Measurements from ENCODE around the gene PROSER2.

The PROSER2 gene

DNA sequence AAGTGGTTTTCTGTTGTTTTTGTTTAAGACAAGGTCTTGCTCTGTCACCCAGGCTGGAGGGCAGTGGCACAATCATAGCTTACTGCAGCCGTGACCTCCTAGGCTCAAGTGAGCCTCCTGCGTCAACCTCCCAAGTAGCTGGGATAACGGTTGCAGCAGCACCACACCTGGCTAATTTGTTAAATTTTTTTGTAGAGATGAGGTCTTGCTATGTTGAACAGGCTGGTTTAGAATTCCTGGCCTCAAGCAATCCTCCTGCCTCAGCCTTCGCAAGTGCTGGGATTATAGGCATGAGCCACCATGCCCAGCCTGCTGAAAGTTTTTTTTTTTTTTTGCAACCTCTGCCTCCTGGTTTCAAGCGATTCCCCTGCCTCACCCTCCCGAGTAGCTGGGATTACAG lies 31.1 kb downstream of the PROSER2 start:
- H3K27me3 ChIP-seq (ENCODE audit: control insufficient read depth, low read length): peaks cover 4% of the 10 kb centered on the region; the same call in 1 of the 2 replicates
- no peak overlapping the region for H3K27ac ChIP-seq (ENCODE audit: low read depth, low read length)
- no peak overlapping the region for H3K4me3 ChIP-seq (ENCODE audit: low read length)
- no peaks in the 10 kb centered on the region for H3K4me1 ChIP-seq (ENCODE audit: control insufficient read depth, low read length)
- no peaks in the 10 kb centered on the region for H3F3A ChIP-seq (ENCODE audit: control insufficient read depth, insufficient read depth)
- no peak for TF ChIP-seq EZH2phosphoT487 (IDR thresholded peaks at IDR 0.05; ENCODE audit: borderline replicate concordance, low read length)
- TF ChIP-seq, protein P1, sequence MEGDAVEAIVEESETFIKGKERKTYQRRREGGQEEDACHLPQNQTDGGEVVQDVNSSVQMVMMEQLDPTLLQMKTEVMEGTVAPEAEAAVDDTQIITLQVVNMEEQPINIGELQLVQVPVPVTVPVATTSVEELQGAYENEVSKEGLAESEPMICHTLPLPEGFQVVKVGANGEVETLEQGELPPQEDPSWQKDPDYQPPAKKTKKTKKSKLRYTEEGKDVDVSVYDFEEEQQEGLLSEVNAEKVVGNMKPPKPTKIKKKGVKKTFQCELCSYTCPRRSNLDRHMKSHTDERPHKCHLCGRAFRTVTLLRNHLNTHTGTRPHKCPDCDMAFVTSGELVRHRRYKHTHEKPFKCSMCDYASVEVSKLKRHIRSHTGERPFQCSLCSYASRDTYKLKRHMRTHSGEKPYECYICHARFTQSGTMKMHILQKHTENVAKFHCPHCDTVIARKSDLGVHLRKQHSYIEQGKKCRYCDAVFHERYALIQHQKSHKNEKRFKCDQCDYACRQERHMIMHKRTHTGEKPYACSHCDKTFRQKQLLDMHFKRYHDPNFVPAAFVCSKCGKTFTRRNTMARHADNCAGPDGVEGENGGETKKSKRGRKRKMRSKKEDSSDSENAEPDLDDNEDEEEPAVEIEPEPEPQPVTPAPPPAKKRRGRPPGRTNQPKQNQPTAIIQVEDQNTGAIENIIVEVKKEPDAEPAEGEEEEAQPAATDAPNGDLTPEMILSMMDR (IDR thresholded peaks at IDR 0.05; ENCODE audit: low read depth, low read length, poor library complexity, severe bottlenecking): no peak
- no peaks in the 10 kb centered on the region for H3K9me3 ChIP-seq (ENCODE audit: control insufficient read depth, insufficient read depth, low read length)
- H3K9me2 ChIP-seq (replicated peaks; ENCODE audit: control insufficient read depth, low read length): no peaks in the 10 kb centered on the region
- H3K79me2 ChIP-seq (ENCODE audit: control insufficient read depth, low read length): no peaks in the 10 kb centered on the region
- no peak overlapping the region for H3K4me2 ChIP-seq (ENCODE audit: low read length)
- no peaks in the 10 kb centered on the region for H4K20me1 ChIP-seq (ENCODE audit: control insufficient read depth, insufficient read depth, low read depth, low read length)
- H3K36me3 ChIP-seq (ENCODE audit: control insufficient read depth, low read length): no peaks in the 10 kb centered on the region

DNA sequence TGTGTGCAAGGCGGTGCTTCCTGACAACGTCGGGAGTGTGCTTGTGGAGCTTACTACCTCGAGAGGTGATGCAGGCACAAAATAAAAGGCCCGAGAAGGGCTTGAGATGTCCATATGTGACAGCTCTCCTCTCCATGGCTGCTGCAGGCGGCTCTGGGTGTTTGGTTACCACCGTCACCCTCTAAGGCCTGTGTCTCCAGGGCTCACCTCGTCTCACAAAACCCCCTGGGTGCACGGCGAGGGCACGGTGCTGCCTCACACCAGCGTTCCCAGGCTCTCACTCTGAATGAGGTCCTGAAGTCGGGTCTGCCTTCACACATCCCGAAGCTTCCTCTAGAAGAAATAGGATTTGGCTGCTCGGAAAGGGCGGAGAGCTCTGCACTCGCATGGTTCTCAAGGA lies 32.9 kb downstream of the PROSER2 start:
- Histone ChIP-seq H3F3A (ENCODE audit: control insufficient read depth, insufficient read depth) (no peaks in the 10 kb centered on the region), H3K9me2 (replicated peaks; ENCODE audit: control insufficient read depth, low read length) (no peaks in the 10 kb centered on the region), H3K79me2 (ENCODE audit: control insufficient read depth, low read length) (no peaks in the 10 kb centered on the region), H3K27ac (ENCODE audit: low read depth, low read length) (no peak overlapping the region), H3K4me3 (ENCODE audit: low read length) (no peak overlapping the region), H3K9me3 (ENCODE audit: control insufficient read depth, insufficient read depth, low read length) (no peaks in the 10 kb centered on the region), H3K4me1 (ENCODE audit: control insufficient read depth, low read length) (no peaks in the 10 kb centered on the region), H3K36me3 (ENCODE audit: control insufficient read depth, low read length) (no peaks in the 10 kb centered on the region), H4K20me1 (ENCODE audit: control insufficient read depth, insufficient read depth, low read depth, low read length) (no peaks in the 10 kb centered on the region), H3K4me2 (ENCODE audit: low read length) (no peak overlapping the region), H3K27me3 (ENCODE audit: control insufficient read depth, low read length) (no peaks in the 10 kb centered on the region)
- no peak for TF ChIP-seq EZH2phosphoT487 (IDR thresholded peaks at IDR 0.05; ENCODE audit: borderline replicate concordance, low read length)
- TF ChIP-seq, protein P1 (IDR thresholded peaks at IDR 0.05; ENCODE audit: low read depth, low read length, poor library complexity, severe bottlenecking): no peak

DNA sequence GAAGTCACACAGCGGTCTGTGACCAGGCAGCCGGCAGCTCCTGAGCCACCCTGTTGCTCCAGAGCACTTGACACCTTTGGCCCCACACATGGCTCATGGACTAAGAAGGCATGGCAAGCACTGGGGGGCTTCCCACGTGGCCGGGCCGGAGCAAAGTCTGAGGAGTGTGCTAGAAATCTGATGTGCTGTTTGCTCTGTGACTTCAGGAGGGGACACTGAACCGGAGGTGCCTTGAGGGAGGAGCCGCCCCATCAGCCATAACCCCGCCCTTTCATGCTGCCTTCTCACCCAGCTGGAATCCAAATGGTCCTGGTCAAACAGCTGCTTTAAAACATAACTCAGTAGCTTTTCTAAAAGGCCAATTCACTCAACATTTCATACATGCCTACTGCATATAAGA lies 33.5 kb downstream of the PROSER2 start:
- no peak for TF ChIP-seq EZH2phosphoT487 (IDR thresholded peaks at IDR 0.05; ENCODE audit: borderline replicate concordance, low read length)
- TF ChIP-seq, protein P1 (IDR thresholded peaks at IDR 0.05; ENCODE audit: low read depth, low read length, poor library complexity, severe bottlenecking): no peak
- Histone ChIP-seq H3K9me3 (ENCODE audit: control insufficient read depth, insufficient read depth, low read length) (no peaks in the 10 kb centered on the region), H3K9me2 (replicated peaks; ENCODE audit: control insufficient read depth, low read length) (no peaks in the 10 kb centered on the region), H3K36me3 (ENCODE audit: control insufficient read depth, low read length) (no peaks in the 10 kb centered on the region), H4K20me1 (ENCODE audit: control insufficient read depth, insufficient read depth, low read depth, low read length) (no peaks in the 10 kb centered on the region), H3F3A (ENCODE audit: control insufficient read depth, insufficient read depth) (no peaks in the 10 kb centered on the region), H3K27ac (ENCODE audit: low read depth, low read length) (no peak overlapping the region), H3K4me2 (ENCODE audit: low read length) (no peak overlapping the region), H3K27me3 (ENCODE audit: control insufficient read depth, low read length) (no peaks in the 10 kb centered on the region), H3K4me1 (ENCODE audit: control insufficient read depth, low read length) (no peaks in the 10 kb centered on the region), H3K4me3 (ENCODE audit: low read length) (no peak overlapping the region), H3K79me2 (ENCODE audit: control insufficient read depth, low read length) (no peaks in the 10 kb centered on the region)

DNA sequence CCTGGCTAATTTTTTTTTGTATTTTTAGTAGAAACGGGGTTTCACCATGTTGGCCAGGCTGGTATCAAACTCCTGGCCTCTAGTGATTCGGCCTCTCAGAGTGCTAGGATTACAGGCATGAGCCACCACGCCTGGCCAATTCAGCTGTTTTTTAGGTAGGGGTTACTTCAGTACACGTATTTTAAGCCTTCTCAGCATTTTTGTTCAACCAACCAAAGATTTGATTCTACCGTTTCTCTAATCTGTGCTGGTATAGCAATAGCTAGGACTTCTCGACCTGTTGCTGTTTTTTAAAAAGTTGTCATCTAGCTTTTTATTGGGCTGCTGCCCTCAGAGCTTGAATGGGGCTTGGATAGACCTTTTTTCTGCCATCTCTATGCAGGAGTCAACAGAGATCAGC lies 34.9 kb downstream of the PROSER2 start:
- TF ChIP-seq, protein P1 (IDR thresholded peaks at IDR 0.05; ENCODE audit: low read depth, low read length, poor library complexity, severe bottlenecking): no peak
- TF ChIP-seq EZH2phosphoT487 (IDR thresholded peaks at IDR 0.05; ENCODE audit: borderline replicate concordance, low read length): no peak
- H4K20me1 ChIP-seq (ENCODE audit: control insufficient read depth, insufficient read depth, low read depth, low read length): no peaks in the 10 kb centered on the region
- H3F3A ChIP-seq (ENCODE audit: control insufficient read depth, insufficient read depth): no peaks in the 10 kb centered on the region
- no peaks in the 10 kb centered on the region for H3K9me3 ChIP-seq (ENCODE audit: control insufficient read depth, insufficient read depth, low read length)
- H3K27ac ChIP-seq (ENCODE audit: low read depth, low read length): no peak overlapping the region
- H3K79me2 ChIP-seq (ENCODE audit: control insufficient read depth, low read length): no peaks in the 10 kb centered on the region
- H3K36me3 ChIP-seq (ENCODE audit: control insufficient read depth, low read length): no peaks in the 10 kb centered on the region
- no peaks in the 10 kb centered on the region for H3K27me3 ChIP-seq (ENCODE audit: control insufficient read depth, low read length)
- H3K4me3 ChIP-seq (ENCODE audit: low read length): no peak overlapping the region
- H3K4me2 ChIP-seq (ENCODE audit: low read length): no peak overlapping the region
- H3K9me2 ChIP-seq (replicated peaks; ENCODE audit: control insufficient read depth, low read length): no peaks in the 10 kb centered on the region
- peaks cover under 1% of the 10 kb centered on the region; the same call in 1 of the 2 replicates for H3K4me1 ChIP-seq (ENCODE audit: control insufficient read depth, low read length)
